ENCODE data around the gene USP14.
A peak's percentile ranks its signal among the peaks of the same experiment; 100 is the strongest.

USP14 gene

DNA sequence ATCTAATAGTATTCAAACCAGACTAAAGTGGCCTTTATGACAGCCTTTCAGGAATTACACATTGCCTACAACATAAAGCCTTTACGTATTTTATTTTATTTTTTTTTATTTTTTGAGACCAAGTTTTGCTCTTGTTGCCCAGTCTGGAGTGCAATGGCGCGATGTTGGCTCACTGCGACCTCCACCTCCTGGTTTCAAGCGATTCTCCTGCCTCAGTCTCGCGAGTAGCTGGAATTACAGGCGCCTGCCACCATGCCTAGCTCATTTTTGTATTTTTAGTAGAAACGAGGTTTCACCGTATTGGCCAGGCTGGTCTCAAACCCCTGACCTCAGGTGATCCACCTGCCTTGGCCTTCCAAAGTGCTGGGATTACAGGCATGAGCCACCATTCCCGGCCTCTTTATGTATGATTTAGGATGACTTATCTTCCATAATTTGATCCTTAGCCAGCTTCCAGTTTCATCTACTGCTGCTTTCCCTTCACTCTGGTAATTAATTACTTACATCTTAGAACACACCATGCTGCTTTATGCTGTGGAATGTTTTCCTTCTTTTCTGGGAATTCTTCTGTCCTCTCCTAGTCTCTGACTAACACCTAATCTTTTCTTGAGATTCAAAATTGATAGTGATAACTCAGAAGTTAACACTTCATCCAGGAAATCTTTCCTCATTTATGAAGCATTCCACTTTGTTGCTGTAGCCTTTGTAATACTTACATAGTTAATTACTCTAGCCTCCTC lies 2.6 kb downstream of the USP14 start:
- DNase-seq, result no peak

DNA sequence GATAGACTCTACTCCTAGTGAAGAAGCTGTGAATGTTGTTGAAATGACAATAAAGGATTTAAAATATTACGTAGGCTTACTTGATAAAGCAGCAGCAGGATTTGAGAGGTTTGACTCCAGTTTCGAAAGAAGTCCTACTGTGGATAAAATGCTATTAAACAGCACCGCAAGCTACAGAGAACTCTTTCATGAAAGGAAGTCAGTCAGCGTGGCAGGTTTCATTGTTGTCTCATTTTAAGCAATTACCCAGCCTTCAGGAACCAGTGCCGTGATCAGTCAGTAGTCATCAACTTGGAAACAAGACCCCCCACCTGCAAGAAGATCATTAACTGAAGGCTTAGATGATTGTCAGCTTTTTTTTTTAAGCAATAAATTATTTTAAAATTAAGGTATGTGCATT lies 14.0 kb downstream of the USP14 start:
- DNase-seq, result no peak

DNA sequence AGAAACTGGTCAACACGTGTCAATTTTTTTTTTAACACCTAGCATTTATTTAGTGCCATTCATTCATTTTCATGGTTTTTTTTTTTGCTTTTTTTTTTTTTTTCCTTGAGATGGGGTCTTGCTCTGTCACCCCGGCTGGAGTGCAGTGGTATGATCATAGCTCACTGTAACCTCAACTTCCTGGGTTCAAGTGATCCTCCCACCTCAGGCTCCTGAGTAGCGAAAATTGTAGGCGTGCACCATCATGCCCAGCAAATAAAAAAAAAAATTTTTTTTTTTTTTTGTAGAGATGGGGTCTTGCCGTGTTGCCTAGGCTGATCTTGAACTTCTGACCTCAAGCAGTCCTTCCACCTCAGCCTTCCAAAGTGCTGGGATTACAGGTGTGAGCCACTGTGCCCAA lies 21.1 kb downstream of the USP14 start:
- no peak for DNase-seq

DNA sequence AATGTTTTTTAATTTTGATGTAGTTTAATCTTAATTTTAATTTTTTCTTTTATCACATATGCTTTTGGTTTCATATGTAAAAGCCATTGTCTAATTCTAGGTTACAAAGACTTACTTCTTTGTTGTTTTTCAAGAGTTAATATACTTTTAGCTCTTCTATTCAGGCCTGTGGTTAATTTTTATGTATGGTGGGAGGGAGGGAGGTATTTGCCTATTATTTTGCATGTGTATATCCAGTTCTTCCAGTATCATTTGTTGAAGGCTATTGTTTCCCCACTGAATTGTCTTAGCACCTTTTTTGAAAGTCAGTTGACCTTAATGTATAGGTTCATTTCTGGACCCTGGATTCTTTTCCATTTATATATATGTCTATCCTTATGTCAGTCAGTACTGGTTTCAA lies 23.4 kb downstream of the USP14 start:
- no peak for DNase-seq

DNA sequence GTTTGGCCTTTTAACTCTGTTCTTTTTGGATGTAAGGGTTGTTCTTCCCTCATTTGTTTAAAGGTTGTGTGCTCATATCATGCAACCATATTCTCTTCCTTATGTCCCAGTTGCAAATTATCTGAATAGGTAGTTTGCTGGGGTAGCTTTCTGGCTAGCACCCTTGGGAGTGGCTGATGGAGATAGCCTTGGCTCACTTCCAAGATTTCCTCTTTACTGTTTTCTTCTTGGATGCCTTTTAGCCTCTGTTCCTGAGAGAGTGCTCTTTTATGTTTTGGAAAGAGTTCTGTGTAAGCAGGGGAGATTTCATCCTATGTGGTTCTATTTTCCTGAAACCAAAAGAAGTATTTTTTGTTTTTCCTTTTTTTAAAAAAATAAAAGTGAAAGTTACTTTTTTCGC lies 25.4 kb downstream of the USP14 start:
- DNase-seq, result no peak

DNA sequence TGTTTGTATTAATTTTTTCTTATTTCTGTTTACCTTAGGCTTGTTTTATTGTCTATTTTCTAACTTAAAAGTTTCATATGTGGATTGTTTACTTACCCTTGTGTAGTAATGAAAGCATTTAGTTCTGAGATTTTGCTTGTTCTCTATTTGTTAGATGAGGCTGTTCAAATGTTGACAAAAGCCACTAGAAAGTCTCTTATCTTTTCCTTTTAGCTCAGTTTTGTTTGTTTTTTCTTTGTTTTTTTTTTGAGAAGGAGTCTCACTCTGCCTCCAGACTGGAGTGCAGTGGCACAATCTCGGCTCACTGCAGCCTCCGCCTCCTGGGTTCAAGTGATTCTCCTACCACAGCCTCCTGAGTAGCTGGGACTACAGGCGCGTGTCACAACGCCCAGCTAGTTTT lies 30.9 kb downstream of the USP14 start:
- no peak for DNase-seq

DNA sequence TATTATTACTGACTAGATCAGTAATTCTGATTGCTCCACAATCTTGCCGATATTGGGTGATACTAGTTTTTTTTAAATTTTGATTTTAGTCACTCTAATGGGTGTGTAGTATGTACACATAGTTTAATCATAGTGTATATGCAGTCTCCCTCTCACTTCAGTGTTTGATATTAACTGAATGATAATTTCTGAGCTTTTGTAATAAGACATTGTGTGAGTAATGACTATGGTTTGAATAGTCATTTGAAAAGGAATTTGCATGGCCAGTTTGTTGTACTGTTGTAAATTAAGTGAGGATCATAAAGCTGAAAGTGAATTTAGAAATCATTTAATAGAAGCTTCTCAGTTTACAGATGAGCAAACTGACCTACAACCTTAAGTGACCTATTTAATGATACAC lies 33.4 kb downstream of the USP14 start:
- DNase-seq, result no peak

DNA sequence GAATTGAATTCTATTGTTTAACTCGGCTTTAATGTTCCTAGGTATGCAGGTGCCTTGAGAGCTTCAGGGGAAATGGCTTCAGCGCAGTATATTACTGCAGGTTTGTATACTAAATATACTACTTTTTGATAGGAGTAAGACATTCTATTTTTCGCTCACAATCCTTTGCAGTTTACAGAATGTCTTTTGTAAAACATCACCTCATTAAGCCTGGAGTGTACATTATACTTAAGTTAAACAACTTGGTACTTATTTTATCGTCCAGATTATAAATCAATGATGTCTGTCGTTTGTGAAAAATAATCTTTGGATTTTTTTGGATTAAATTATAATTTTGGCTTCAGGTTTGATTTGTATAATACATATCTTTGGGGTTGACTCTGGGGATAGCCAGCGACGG lies 34.4 kb downstream of the USP14 start:
- DNase-seq, result no peak

DNA sequence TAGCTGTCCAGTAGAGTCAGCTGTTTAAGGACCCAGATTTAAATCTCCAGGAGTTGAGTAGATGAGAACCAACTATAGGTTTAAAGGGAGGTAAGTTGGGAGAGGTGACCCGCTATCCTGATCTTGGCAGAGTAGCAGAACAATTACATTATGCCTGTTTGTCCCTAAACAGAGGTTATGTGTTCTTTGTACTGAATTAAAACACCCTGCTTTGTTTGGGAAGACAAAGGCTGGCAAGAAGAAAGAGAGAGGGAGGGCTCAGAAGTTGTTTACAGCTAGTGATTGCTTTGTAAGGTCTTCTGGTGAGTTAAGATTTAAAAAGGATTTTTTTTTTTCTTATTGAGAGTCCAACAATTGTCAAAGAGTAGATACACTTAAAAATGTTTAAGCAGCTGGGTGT lies 37.3 kb downstream of the USP14 start:
- no peak for DNase-seq

DNA sequence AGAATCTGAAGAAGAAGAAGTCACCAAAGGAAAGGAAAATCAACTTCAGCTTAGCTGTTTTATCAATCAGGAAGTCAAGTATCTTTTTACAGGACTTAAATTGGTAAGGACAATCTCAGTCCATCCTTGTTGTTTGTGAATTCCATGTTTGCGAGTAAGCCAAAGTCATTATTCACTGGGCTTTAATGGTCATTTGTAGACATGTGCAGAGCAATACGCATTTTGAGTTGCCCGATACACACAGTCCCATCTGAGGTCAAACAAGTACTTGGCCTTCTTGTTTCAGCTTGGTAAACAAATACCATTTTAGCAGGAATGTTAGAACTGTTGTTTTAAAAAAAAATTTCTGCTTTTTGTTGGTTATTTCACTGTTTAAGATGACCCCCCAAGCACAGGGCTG lies 40.9 kb downstream of the USP14 start:
- no peak for DNase-seq

DNA sequence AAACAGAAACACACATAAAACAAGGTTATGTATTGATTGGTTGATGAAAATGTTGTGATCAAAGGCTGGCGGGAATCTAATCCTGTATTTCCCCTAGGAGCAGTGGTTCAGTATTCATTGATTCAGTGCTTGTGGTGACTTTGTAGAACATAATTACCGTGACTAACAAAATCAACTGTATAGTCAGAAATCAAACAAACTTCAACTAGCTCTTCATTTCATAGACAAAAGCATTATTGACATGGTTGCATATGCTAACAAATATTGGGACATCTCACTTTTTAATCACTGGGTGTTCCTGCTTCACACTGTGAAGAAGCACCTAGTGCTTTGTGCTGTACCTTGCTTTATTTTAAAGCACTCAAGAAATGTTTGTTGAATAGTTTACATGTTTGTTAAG lies 41.4 kb downstream of the USP14 start:
- DNase-seq, result peak; percentile 15

DNA sequence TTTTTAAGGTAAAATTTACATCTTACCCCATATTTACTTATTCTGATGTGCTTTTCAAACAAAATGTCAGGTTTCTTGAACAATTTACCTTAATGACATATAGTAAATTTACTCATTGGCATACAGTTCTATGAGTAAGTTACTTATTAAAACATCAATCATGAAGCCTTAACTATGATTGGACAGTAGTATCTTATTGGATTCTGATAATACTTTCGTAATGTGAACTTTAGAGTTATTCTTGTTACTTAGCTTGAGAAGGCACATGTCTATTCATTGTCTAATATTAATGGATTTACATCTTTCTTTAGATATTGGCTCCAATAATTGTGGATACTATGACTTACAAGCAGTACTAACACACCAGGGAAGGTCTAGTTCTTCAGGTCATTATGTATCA lies 51.7 kb downstream of the USP14 start:
- DNase-seq, result no peak

DNA sequence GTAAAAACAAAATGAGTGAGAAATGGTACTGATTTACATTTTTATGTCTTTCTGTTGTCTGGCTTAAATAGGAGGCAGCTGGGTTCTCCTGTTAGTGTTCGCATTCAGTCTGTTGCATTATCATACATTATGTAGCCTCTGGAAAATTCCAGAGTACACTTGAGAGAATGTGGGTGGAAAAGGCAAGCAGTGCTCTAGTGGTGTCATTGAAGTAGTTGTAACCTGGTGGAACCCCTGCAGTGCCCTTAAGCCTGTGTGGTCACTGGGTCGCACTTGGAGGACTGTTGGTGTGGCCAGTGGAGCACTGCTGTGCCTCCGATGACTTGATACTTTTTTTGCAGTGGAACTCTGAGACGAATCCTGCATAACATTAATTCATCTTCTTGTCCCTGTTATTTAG lies 52.4 kb downstream of the USP14 start:
- DNase-seq, result no peak

DNA sequence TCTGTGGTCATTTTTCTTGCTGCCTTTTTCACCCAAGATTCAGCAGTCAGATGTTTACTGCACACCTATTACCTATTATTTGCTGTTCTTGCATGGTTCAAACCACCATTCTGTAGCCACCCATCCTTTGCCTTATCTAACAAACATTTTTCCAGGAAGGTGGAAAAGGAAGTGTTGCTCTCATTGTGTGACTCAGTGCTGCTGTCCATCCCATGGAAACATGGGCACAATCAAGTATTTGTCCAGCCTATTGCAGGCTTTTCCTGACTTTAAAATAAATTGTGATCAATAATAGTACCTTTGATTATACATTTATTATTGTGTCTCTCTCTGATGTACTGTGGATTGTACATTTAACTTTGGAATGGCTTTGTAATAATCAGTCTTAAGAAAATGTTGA lies 53.2 kb downstream of the USP14 start:
- no peak for DNase-seq

DNA sequence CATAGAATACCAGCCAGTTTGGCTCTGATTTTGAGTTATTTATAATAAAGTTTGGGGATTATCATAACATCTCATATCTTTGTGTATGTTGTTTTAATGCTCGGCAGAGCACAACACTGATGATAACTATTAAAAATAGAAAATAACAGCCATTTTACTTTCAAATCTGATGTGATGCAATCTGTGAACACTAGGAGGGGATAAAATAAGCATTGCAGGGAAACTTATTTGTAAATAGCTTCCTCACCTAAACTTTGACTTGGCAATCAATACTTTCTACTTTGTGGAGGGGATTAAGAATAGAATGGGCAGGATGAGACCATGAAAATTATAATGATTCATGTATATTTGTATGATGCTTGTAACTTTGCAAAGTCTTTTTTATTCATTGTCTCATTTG lies 54.4 kb downstream of the USP14 start:
- no peak for DNase-seq

DNA sequence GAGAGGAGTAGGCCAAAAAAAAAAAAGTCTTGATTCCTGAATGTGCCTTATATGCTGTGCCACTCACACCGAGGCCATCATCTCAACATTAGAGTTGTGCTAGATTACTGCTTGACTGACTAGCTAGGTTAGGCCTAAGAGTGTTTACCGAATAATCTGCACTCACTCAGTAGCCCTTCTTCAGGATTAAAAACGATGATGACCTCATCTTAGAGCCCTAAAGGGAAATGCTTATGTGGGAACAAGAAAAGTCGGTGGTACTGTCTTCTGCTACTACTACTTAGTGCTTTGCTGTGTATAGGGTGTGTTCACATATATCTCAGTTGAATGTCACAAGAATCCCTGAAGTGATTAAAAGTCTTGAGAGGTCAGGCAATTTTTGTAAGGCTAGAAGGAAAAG lies 55.1 kb downstream of the USP14 start:
- no peak for DNase-seq

DNA sequence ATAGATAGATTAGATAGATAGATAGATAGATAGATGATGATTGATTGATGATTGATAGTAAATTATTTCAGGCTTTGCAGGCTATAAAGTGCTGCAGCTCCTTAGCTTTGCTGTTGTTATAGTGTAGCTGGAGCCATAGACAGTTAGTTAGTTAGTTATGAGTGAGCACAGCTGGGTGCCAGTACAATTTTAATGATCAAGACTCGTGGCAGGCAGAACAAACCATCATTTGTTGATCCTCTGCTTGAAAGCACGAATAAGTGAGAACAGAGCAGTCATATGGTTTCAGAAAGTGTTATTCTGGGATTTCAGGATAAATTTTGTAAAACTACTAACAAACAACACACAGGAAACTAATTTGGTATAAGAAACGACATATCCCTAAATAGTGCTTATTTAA lies 55.6 kb downstream of the USP14 start:
- DNase-seq, result no peak

DNA sequence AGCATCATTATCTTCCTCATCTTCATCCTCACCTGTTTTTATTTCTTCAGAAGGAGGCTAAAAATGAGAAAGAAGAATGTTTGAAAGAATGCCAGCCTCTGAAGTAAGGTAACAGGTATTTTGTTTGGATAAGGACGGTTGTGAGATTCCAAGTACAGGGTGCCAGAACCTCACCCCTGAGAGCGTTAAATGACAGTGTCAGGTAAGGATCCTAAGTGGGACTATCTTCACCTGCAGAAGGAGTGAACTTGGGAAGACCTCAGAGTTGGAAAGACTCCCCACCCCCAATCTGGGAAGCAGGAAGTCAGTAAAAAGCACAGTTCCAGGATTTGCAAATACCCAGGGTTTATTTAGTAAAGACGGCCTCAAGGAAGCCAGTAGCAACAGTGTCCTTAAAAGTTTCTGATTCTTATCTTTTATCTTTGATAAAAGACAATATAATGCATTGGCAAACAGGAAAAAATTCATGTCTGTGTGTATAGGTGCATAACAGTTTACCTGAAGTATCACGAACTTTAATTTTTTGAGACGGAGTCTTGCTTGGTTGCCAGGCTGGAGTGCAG lies 57.2 kb downstream of the USP14 start:
- no peak for DNase-seq

DNA sequence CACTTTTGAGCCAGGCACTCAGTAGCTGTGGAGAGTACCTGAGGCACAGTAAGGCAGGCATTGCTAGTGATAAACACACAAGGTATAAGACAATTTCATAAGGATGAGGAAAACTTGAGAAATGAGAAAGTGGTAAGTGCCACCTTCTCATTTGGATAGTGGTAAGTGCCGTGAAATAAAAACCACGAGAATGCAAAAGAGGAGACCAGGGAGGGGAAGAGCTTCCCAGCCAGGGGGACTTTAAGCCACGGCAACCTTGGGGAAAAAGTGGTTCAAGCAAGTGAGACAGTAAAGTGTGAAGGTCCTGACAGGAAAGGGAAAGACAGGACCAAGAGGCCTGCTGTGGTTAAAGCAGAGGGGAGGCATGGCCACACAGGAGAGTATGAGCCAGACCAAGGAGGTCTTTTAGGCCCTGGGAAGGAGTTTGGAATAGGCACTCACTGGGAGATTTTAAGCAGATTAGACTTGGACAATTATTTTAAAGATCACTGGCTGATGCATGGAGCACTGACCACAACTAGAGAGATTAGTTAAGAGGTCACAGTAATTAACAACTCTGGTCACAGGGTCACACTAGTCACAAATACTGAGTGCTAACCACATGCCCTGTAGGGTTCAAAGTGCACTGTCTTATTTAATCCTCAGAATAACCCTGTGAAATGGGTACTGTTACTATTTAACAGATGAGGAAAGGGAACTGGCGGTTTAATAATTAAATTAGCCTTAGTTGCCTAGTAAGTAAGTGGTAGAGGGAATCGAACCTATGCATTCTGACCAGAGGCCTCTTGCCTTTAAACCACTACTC lies 59.4 kb downstream of the USP14 start:
- no peak for DNase-seq

DNA sequence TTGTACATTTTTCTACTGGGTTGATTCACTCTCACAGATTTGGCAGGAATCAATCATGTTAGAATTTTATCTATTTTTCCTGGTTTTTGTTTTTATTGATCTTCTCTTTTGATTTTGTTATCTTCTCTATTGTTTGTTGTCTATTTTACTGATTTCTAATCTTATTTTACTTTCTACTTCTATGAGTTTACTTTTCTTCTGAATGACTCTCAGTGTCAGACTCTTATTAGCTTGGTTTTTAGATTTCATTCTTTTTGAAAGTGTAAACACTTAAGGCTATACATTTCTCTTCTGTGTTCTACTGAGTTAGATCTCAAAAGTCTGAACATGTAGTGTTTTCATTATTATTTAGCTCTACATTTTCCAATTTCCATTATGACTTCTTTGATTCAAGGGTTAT lies 62.4 kb downstream of the USP14 start:
- no peak for DNase-seq

DNA sequence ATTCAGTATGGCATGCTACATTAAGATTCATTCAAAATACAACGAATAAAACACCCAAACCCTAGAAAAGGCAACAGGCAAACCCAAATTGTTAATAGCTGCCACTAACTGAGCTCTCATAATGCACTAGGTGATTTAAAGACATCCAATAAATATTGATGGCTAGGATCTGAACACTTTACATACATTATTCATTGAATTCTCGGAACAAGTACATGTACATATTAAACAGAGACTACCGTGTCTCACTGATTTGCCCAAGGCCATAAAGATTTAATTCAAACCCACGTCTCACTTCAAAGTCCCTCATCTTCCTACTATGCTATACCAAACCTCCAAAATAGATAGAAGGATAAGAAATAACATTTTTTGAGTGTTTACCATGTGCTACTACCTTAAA lies 67.4 kb downstream of the USP14 start:
- DNase-seq, result no peak

DNA sequence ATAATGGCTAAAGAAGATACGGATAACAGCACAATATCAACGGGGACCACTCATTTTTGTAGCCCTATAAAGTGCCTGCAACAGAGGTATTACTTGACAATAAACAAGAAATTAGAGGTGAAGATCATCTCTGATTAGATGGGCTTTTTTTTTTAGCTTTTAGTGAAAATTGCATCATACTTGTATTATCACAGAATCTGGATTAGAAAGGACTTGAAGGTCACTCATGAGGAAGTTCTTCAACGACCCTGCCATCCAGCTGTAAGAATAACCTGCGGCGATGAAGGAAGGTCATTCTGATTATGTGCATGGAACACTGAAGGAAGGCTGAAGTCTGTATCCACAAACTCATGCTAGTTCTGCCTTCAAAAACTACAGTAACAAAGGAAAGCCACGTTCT lies 69.0 kb downstream of the USP14 start:
- DNase-seq, result no peak

DNA sequence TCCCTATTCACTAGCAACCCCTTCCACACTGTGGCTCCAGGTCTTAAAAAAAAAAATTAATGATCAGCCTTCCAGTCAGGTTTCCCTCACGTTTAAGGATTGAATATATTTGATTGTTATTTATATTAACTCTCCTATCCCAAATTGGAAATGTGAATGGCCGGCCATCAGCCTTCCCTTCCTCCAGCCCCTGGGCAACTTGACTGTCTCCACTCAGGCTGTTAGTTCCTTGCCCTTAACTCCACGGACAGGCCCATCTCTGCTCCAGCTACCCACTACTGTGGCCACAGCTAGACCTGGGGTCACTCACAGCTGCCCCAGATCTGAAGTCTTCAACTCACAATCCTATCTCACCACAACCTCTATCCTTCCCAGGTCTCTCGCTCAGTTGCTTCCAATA lies 69.5 kb downstream of the USP14 start:
- no peak for DNase-seq

DNA sequence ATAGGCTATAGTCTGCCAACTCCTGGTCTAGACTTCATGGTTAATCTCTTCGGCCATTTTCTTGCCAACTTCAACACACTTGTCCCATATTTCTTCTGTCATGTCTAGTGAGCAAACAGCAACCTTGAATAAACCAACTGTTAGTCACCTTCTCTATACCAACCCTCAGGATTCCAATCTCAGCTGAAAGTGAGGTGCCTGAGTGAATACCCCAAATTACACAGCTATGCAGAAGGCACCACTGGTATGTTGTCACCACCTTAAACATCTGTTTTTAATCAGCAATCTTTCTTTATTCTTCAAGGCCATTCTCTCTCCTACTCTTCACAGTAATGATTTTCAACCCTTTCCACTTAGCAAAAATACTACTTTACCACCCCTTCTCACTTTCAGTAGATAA lies 70.2 kb downstream of the USP14 start:
- no peak for DNase-seq

DNA sequence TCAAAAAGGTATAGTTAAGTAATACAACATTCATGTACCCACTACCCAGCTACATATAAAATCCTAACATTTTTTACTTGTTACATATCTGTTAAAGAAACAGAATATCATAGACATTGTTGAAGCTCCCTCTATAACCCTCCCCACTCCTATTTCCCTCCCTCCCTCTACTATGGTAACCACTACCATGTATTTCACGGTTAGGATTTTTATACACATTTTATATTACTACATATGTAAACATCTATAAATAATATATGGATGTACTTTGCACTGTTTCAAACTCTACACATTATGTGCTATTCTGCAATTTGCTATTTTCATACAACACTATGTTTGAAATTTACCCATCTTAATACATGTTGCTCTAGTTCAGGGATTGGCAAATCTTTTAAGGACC lies 73.2 kb downstream of the USP14 start:
- no peak for DNase-seq
